WI38 (cell line): Measurements from ENCODE around the gene VEPH1.

Experiments
- H3K4me3 ChIP-seq: 2 replicates; pipeline ENCODE4 v1.5.1; 2011; ENCODE audit warnings: low read depth, mild to moderate bottlenecking, control low read depth, low read length
- CTCF ChIP-seq: IDR thresholded peaks from 2 replicates; pipeline ENCODE4 v1.5.1; 2012; ENCODE audit warnings: low read depth, mild to moderate bottlenecking, control low read depth, low read length

The VEPH1 gene

GRCh38 chr3:157438194-157438730 lies 65.0 kb downstream of the VEPH1 start:
- TF ChIP-seq CTCF = no peak
- H3K4me3 ChIP-seq = peak overlapping the region; percentile 82

DNA sequence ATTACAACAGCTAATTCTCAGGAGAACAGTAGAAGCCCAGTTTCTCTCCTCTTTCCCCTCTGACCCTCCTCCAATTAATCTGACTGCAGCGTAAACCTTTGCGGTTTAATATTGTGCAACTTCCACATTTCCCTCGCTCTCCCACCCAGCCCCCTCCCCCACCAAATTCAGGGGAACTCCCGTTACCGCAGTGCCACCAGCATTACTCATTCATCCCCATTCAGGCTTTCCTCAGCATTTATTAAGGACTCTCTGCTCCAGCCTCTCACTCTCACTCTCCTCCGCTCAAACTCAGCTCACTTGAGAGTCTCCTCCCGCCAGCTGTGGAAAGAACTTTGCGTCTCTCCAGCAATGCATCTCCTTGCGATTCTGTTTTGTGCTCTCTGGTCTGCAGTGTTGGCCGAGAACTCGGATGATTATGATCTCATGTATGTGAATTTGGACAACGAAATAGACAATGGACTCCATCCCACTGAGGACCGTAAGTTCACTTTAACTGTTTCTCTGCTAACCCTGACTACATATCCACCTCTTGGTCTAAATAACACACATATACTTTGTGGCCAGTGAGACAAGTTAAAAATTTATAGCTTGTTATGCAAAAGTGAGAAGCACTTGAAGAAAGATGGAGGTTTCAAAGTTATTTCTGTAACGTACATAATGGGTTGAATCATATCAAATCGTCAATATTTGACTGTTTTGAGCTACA lies 66.5 kb downstream of the VEPH1 start, which contains the start of gene PTX3:
PTX3 (plus strand) TSS at position 268 of the 709 bp plus-strand sequence; CDS start at position 352, 84 bp downstream.
- peak within 1 kb of the TSS; percentile 82 for H3K4me3 ChIP-seq
- no peak for TF ChIP-seq CTCF

- TF ChIP-seq CTCF = no peak
- no peak overlapping the region for H3K4me3 ChIP-seq
Measured at GRCh38 chr3:157429708-157430107, 73.5 kb downstream of the VEPH1 start.

DNA sequence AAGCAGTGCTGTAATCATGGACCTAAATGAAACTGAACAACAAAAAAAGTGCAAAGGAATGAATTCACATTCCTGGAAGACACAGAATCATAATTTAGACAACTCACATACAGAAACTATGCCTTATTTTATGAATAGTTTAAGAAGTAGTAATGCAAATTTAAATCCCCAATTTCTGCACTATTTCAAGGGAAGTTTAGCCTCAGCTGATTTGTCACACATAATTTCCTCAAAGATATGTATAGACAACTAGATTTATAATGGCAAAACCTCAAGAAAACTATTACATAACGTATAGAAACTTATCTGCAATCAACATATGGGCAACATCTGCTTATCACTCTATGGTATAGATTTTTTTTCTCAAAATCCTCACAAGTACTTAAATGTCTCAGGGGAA lies 74.4 kb downstream of the VEPH1 start:
- TF ChIP-seq CTCF = no peak
- no peak overlapping the region for H3K4me3 ChIP-seq

GRCh38 chr3:157427901-157428300 lies 75.3 kb downstream of the VEPH1 start:
- TF ChIP-seq CTCF = no peak

DNA sequence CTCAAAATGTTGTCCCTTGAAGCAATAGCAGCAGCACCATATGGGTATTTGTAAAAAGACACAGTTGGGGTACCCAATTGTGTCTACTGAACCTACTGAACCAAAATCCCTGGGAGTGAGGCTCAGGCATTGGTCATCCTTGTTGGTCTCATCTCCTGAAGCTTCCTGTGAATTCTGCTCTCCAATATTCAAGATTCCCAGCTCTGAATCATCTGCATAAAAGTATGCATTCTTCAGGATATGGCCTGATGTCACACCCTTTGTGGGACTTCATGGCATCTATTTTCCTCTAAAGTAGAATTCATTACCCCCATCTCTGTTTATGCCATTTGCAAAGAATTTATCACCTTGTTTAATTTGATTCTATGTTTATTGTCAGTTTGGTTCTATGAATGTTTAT lies 79.9 kb downstream of the VEPH1 start:
- H3K4me3 ChIP-seq = no peak overlapping the region
- no peak for TF ChIP-seq CTCF

More at GRCh38 chr3:157427901-157428300, 75.3 kb downstream of the VEPH1 start:
- no peak overlapping the region for H3K4me3 ChIP-seq

GRCh38 chr3:157420606-157421130 lies 82.5 kb downstream of the VEPH1 start:
- no peak for TF ChIP-seq CTCF
- H3K4me3 ChIP-seq = no peak overlapping the region
